Ishikawa (cell line): Measurements from ENCODE around the gene CDC23.
A peak's percentile ranks its signal among the peaks of the same experiment; 100 is the strongest.

ENCODE experiments used
- CEBPB ChIP-seq: IDR thresholded peaks from 2 replicates; pipeline ENCODE4 v1.6.1; 2012
- CREB1 ChIP-seq: IDR thresholded peaks from 2 replicates; pipeline ENCODE4 v1.6.1; 2012; ENCODE audit warnings: low read depth
- EGR1 ChIP-seq: IDR thresholded peaks from 2 replicates; pipeline ENCODE4 v1.6.1; 2012
- EP300 ChIP-seq: IDR thresholded peaks from 2 replicates; pipeline ENCODE4 v1.6.1; 2012; ENCODE audit warnings: borderline replicate concordance
- FOXM1 ChIP-seq: IDR thresholded peaks from 2 replicates; pipeline ENCODE4 v1.6.1; 2012; ENCODE audit warnings: low read depth, borderline replicate concordance
- MAX ChIP-seq: IDR thresholded peaks from 2 replicates; pipeline ENCODE4 v1.6.1; 2012
- NFIC ChIP-seq: IDR thresholded peaks from 2 replicates; pipeline ENCODE4 v1.6.1; 2012
- RAD21 ChIP-seq: IDR thresholded peaks from 2 replicates; pipeline ENCODE4 v1.6.1; 2012; ENCODE audit warnings: low read depth
- TAF1 ChIP-seq: IDR thresholded peaks from 2 replicates; pipeline ENCODE4 v1.6.1; 2012; ENCODE audit warnings: low read depth, mild to moderate bottlenecking
- TCF12 ChIP-seq: IDR thresholded peaks from 2 replicates; pipeline ENCODE4 v1.6.1; 2012; ENCODE audit warnings: low read depth
- TEAD4 ChIP-seq: IDR thresholded peaks from 2 replicates; pipeline ENCODE4 v1.6.1; 2012
- USF1 ChIP-seq: IDR thresholded peaks from 2 replicates; pipeline ENCODE4 v1.6.1; 2012
- YY1 ChIP-seq: IDR thresholded peaks from 2 replicates; pipeline ENCODE4 v1.6.1; 2012; ENCODE audit warnings: low read depth
- ZBTB7A ChIP-seq: IDR thresholded peaks from 2 replicates; pipeline ENCODE4 v1.6.1; 2012; ENCODE audit warnings: low read depth
- TF ChIP-seq, protein P1 (sequence below): IDR thresholded peaks from 2 replicates; pipeline ENCODE4 v1.6.1; 2012; ENCODE audit warnings: low read depth, mild to moderate bottlenecking

CDC23 gene

GRCh38 chr5:138226910-138227309 is 13.8 kb upstream of the CDC23 start:
- no peak for TF ChIP-seq TEAD4
- no peak for TF ChIP-seq RAD21
- no peak for TF ChIP-seq FOXM1
- TF ChIP-seq ZBTB7A = no peak
- no peak for TF ChIP-seq USF1
- TF ChIP-seq TAF1 = no peak
- TF ChIP-seq CEBPB = no peak
- TF ChIP-seq TCF12 = no peak
- TF ChIP-seq YY1 = no peak
- no peak for TF ChIP-seq NFIC
- no peak for TF ChIP-seq MAX
- TF ChIP-seq, protein P1, sequence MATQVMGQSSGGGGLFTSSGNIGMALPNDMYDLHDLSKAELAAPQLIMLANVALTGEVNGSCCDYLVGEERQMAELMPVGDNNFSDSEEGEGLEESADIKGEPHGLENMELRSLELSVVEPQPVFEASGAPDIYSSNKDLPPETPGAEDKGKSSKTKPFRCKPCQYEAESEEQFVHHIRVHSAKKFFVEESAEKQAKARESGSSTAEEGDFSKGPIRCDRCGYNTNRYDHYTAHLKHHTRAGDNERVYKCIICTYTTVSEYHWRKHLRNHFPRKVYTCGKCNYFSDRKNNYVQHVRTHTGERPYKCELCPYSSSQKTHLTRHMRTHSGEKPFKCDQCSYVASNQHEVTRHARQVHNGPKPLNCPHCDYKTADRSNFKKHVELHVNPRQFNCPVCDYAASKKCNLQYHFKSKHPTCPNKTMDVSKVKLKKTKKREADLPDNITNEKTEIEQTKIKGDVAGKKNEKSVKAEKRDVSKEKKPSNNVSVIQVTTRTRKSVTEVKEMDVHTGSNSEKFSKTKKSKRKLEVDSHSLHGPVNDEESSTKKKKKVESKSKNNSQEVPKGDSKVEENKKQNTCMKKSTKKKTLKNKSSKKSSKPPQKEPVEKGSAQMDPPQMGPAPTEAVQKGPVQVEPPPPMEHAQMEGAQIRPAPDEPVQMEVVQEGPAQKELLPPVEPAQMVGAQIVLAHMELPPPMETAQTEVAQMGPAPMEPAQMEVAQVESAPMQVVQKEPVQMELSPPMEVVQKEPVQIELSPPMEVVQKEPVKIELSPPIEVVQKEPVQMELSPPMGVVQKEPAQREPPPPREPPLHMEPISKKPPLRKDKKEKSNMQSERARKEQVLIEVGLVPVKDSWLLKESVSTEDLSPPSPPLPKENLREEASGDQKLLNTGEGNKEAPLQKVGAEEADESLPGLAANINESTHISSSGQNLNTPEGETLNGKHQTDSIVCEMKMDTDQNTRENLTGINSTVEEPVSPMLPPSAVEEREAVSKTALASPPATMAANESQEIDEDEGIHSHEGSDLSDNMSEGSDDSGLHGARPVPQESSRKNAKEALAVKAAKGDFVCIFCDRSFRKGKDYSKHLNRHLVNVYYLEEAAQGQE = no peak
- no peak for TF ChIP-seq EP300

DNA sequence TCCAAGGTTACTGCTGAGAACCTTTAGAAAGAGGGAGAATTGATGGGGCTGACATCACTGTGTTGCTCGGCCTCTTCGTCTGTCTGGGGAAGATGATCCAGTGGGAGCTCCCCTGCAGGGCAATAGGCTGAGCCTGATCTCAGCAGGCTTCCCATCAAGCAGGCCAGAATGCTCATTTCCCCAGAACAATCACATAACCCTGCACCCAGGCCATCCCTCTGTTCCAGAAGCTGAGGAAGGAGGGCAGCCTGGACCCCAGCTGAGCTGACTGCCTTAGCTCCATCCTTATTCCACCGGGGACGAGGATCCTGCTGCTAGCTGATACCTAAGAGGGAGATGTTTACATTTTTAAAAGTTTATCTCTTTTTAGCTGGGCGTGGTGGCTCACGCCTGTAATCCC is 11.6 kb upstream of the CDC23 start:
- TF ChIP-seq ZBTB7A (no peak), CEBPB (no peak), TEAD4 (no peak), USF1 (no peak)
- TF ChIP-seq, protein P1 = no peak

- TF ChIP-seq NFIC (no peak), TCF12 (no peak), EP300 (no peak), YY1 (no peak), TAF1 (no peak), FOXM1 (no peak), TEAD4 (no peak), MAX (no peak), CREB1 (no peak), USF1 (no peak), EGR1 (no peak), CEBPB (no peak), RAD21 (no peak), ZBTB7A (no peak)
- TF ChIP-seq, protein P1 = no peak
Observed at GRCh38 chr5:138223532-138223931, 10.4 kb upstream of the CDC23 start.

DNA sequence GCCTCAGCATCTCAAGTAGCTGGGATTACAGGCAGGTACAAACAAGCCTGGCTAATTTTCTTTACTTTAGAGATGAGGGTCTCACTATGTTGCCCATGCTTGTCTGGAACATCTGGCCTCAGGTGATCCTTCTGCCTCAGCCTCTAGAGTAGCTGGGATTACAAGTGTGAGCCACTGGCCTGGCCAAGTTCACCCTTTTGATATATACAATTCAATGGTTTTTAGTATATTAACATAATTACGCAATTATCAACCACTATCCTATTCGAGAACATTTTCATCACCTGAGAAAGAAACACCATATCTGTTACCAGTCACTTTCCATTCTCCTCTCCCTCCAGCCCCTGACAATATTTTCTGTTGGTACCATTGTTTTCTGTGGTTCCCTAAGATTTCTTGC is 3.7 kb upstream of the CDC23 start:
- no peak for TF ChIP-seq EP300
- TF ChIP-seq TEAD4 = no peak
- no peak for TF ChIP-seq ZBTB7A
- no peak for TF ChIP-seq YY1
- no peak for TF ChIP-seq EGR1
- peak; percentile 59; the same call in 1 of the 2 replicates for TF ChIP-seq CEBPB

- no peak for TF ChIP-seq EP300
- TF ChIP-seq CEBPB = no peak
- no peak for TF ChIP-seq USF1
- TF ChIP-seq, protein P1 = no peak
- no peak for TF ChIP-seq ZBTB7A
- TF ChIP-seq NFIC = no peak
- no peak for TF ChIP-seq FOXM1
- no peak for TF ChIP-seq MAX
- TF ChIP-seq RAD21 = no peak
- no peak for TF ChIP-seq EGR1
- no peak for TF ChIP-seq YY1
- TF ChIP-seq TCF12 = no peak
- TF ChIP-seq TEAD4 = no peak
- no peak for TF ChIP-seq CREB1
- TF ChIP-seq TAF1 = no peak
Observed at GRCh38 chr5:138212828-138213160, 329 bp downstream of the CDC23 start.
